ENCODE results near the gene DYNC2I2.

GRCh38 chr9:128696923-128697707 is 40.5 kb upstream of the DYNC2I2 start:
- TF ChIP-seq SP1 (CRISPR knock-in tag; conservative IDR thresholded peaks at IDR 0.05), result no peak
- no peak for TF ChIP-seq ARID4B (CRISPR knock-in tag; IDR thresholded peaks at IDR 0.05; ENCODE audit: borderline replicate concordance)
- no peak for TF ChIP-seq ZNF121 (CRISPR knock-in tag; IDR thresholded peaks at IDR 0.05)
- TF ChIP-seq CTCF (IDR thresholded peaks at IDR 0.05), result no peak
- TF ChIP-seq ATF3 (CRISPR knock-in tag; conservative IDR thresholded peaks at IDR 0.05), result no peak
- no peak for TF ChIP-seq TCF7 (CRISPR knock-in tag; IDR thresholded peaks at IDR 0.05; ENCODE audit: low read depth)
- TF ChIP-seq ZNF512 (CRISPR knock-in tag; IDR thresholded peaks at IDR 0.05; ENCODE audit: borderline replicate concordance), result no peak
- no peak for TF ChIP-seq ZNF263 (CRISPR knock-in tag; IDR thresholded peaks at IDR 0.05; ENCODE audit: low read depth)
- TF ChIP-seq MYBL2 (CRISPR knock-in tag; IDR thresholded peaks at IDR 0.05), result no peak
- no peak for TF ChIP-seq NR3C1 (CRISPR knock-in tag; conservative IDR thresholded peaks at IDR 0.05; ENCODE audit: low read depth)

All from WTC11 (cell line).